B cell (primary cell): Measurements from ENCODE around the gene CSNK1G3.

Experiments
- EZH2 ChIP-seq: IDR thresholded peaks from 2 replicates; pipeline ENCODE4 v1.6.1; 2012; ENCODE audit warnings: borderline replicate concordance, low read depth, mild to moderate bottlenecking, moderate library complexity, low read length; ENCODE audit not compliant: insufficient read depth, poor library complexity, severe bottlenecking
- TF ChIP-seq, protein P1 (sequence below): fragments of 200-600 bp; IDR thresholded peaks from one replicate; pipeline ENCODE4 v1.8.0; 2022; ENCODE audit warnings: antibody characterized with exemption, mild to moderate bottlenecking

DNA sequence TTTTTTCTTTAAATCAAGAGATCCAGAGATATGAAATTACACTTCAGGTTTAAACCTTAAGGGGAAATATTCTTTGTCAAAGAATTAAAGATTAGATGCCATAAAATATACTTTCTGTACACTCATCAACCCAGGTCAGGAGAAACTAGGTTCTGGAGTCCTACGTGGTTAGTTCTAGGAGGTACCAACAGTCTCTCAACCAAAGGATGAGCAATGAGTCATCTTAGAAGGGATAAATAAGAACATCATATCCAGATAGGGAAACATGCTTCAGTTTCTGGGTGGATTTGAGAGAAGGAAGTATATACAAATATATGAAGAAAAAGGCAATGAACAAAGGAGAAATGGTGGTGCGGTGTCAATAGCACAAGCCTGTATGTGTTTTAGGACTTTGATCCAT is 98.2 kb downstream of the CSNK1G3 start:
- TF ChIP-seq, protein P1, sequence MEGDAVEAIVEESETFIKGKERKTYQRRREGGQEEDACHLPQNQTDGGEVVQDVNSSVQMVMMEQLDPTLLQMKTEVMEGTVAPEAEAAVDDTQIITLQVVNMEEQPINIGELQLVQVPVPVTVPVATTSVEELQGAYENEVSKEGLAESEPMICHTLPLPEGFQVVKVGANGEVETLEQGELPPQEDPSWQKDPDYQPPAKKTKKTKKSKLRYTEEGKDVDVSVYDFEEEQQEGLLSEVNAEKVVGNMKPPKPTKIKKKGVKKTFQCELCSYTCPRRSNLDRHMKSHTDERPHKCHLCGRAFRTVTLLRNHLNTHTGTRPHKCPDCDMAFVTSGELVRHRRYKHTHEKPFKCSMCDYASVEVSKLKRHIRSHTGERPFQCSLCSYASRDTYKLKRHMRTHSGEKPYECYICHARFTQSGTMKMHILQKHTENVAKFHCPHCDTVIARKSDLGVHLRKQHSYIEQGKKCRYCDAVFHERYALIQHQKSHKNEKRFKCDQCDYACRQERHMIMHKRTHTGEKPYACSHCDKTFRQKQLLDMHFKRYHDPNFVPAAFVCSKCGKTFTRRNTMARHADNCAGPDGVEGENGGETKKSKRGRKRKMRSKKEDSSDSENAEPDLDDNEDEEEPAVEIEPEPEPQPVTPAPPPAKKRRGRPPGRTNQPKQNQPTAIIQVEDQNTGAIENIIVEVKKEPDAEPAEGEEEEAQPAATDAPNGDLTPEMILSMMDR, result no peak
- TF ChIP-seq EZH2, result no peak
